Endothelial cell (in vitro differentiated cells): ENCODE results near the gene IQSEC3. TPM values are rescaled to one million over a fixed set of nuclear protein-coding genes. Genes with fewer than 3 reads are reported as not detected.

Experiments
- DNase-seq: peaks from one replicate; pipeline ENCODE4 v3.0.0; 2021; ENCODE audit warnings: low spot score
- H3K27ac Mint-ChIP-seq: one replicate; pipeline ENCODE4 v1.8.0; 2021; ENCODE audit warnings: mixed read lengths, inconsistent platforms; ENCODE audit not compliant: unreplicated experiment
- H3K27me3 Mint-ChIP-seq: one replicate; pipeline ENCODE4 v1.8.0; 2021; ENCODE audit warnings: mild to moderate bottlenecking, moderate library complexity, mixed read lengths, inconsistent platforms; ENCODE audit not compliant: unreplicated experiment
- H3K36me3 Mint-ChIP-seq: one replicate; pipeline ENCODE4 v1.8.0; 2021; ENCODE audit warnings: mild to moderate bottlenecking, low read depth, mixed read lengths, inconsistent platforms; ENCODE audit not compliant: unreplicated experiment
- H3K4me1 Mint-ChIP-seq: one replicate; pipeline ENCODE4 v1.8.0; 2021; ENCODE audit warnings: mild to moderate bottlenecking, mixed read lengths, inconsistent platforms; ENCODE audit not compliant: unreplicated experiment
- H3K4me3 Mint-ChIP-seq: one replicate; pipeline ENCODE4 v1.8.0; 2021; ENCODE audit warnings: mild to moderate bottlenecking, mixed read lengths, inconsistent platforms; ENCODE audit not compliant: unreplicated experiment
- H3K9me3 Mint-ChIP-seq: one replicate; pipeline ENCODE4 v1.8.0; 2021; ENCODE audit warnings: mixed read lengths, inconsistent platforms; ENCODE audit not compliant: unreplicated experiment
- CTCF ChIP-seq: fragments of 200-600 bp; sonication (generic); IDR thresholded peaks from one replicate; pipeline ENCODE4 v1.5.0; 2021; ENCODE audit warnings: antibody characterized with exemption; ENCODE audit not compliant: unreplicated experiment
- total RNA-seq: library from RNA; stranded (reverse); fragmentation: NEBNext Ultra II Directional; extraction: Animal tissue kit (Norgen Biotek cat#: 25700); gene quantifications from one replicate; pipeline ENCODE4 v1.2.1, GENCODE V29; 2021; ENCODE audit not compliant: unreplicated experiment

IQSEC3 gene
- total RNA-seq, 1 donor from 2014 or later: 13.2 TPM

- Mint-ChIP-seq H3K36me3 (no peaks in the 10 kb centered on the region), H3K4me3 (no peak overlapping the region), H3K4me1 (peaks cover 18% of the 10 kb centered on the region), H3K9me3 (no peaks in the 10 kb centered on the region), H3K27ac (no peak overlapping the region), H3K27me3 (peaks cover 7% of the 10 kb centered on the region)
- no peak for TF ChIP-seq CTCF
- DNase-seq: no peak
These were observed 151.7 kb downstream of the IQSEC3 start for GRCh38 chr12:218221-218620.

GRCh38 chr12:218728-219590 is 152.4 kb downstream of the IQSEC3 start:
- no peak for DNase-seq
- H3K36me3 Mint-ChIP-seq: no peaks in the 10 kb centered on the region
- H3K4me1 Mint-ChIP-seq: peaks cover 12% of the 10 kb centered on the region
- no peak for TF ChIP-seq CTCF
- H3K27ac Mint-ChIP-seq: no peak overlapping the region
- no peaks in the 10 kb centered on the region for H3K9me3 Mint-ChIP-seq
- peak overlapping the region; percentile 5 for H3K4me3 Mint-ChIP-seq
- H3K27me3 Mint-ChIP-seq: peaks cover 7% of the 10 kb centered on the region

- peak; percentile 91 for DNase-seq
- H3K36me3 Mint-ChIP-seq: no peaks in the 10 kb centered on the region
- H3K27me3 Mint-ChIP-seq: peaks cover 7% of the 10 kb centered on the region
- peak; percentile 95 for TF ChIP-seq CTCF
- H3K9me3 Mint-ChIP-seq: no peaks in the 10 kb centered on the region
- H3K4me1 Mint-ChIP-seq: peaks cover 7% of the 10 kb centered on the region
- no peak overlapping the region for H3K27ac Mint-ChIP-seq
- H3K4me3 Mint-ChIP-seq: no peak overlapping the region
These were observed 153.4 kb downstream of the IQSEC3 start for GRCh38 chr12:219891-220352.

GRCh38 chr12:220491-220890 is 153.9 kb downstream of the IQSEC3 start:
- no peaks in the 10 kb centered on the region for H3K9me3 Mint-ChIP-seq
- no peaks in the 10 kb centered on the region for H3K36me3 Mint-ChIP-seq
- no peak for DNase-seq
- no peak overlapping the region for H3K4me3 Mint-ChIP-seq
- no peak overlapping the region for H3K27ac Mint-ChIP-seq
- peaks cover 3% of the 10 kb centered on the region for H3K4me1 Mint-ChIP-seq
- peaks cover 4% of the 10 kb centered on the region for H3K27me3 Mint-ChIP-seq
- no peak for TF ChIP-seq CTCF

GRCh38 chr12:220946-221550 is 154.5 kb downstream of the IQSEC3 start:
- no peak for DNase-seq
- H3K27ac Mint-ChIP-seq: no peak overlapping the region
- H3K4me1 Mint-ChIP-seq: peaks cover 3% of the 10 kb centered on the region
- TF ChIP-seq CTCF: no peak
- no peaks in the 10 kb centered on the region for H3K36me3 Mint-ChIP-seq
- no peaks in the 10 kb centered on the region for H3K9me3 Mint-ChIP-seq
- no peak overlapping the region for H3K4me3 Mint-ChIP-seq
- peaks cover 4% of the 10 kb centered on the region for H3K27me3 Mint-ChIP-seq
